Head of caudate nucleus (tissue), 42 donors: ENCODE measurements around the gene GLT8D2.
A peak's percentile ranks its signal among the peaks of the same experiment; 100 is the strongest.
"Not testable (repeated sequence)": the region's sequence is repeated elsewhere in the genome, so short reads cannot be mapped to it uniquely, and the experiment has no call there.

ENCODE experiments used
- DNase-seq, 42 donors: peaks; one replicate each; pipeline versions ENCODE4 v3.0.0 to v3.0.0-alpha.2; 2020 to 2021; ENCODE audit warnings: mixed read lengths in 7 of 42
- intact Hi-C: fragments of 100-400 bp; cut with DNase I; formaldehyde crosslinking; loops from one replicate; pipeline ENCODE4 v1.15.0; 2022

The GLT8D2 gene

DNA sequence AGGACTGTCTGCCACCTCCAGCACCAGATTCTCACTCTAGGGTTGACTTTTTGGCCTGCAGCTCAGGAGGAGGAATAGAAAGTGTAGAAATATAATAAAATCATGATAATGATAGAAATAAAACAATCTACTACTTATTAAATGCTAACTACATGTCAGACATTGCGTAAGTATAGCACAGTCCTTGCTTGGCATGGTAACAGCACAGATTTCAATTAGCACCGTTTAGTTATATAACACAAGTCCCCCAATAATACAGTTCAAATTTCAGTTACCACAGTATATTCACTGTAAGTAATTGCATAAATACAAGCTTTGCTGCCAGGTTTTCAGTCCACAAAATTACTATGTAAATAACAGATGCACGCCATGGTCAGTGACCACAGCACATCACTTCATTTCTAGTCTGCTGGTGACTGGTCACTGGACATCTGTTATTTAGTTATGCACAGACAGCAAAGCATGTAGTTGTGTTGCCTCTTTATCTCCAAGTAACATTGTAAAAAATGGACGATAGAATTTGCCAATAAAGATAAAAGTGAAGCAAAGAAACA is 6.5 kb upstream of the GLT8D2 start:
- intact Hi-C loops = no loop called here
- no peak for DNase-seq

DNA sequence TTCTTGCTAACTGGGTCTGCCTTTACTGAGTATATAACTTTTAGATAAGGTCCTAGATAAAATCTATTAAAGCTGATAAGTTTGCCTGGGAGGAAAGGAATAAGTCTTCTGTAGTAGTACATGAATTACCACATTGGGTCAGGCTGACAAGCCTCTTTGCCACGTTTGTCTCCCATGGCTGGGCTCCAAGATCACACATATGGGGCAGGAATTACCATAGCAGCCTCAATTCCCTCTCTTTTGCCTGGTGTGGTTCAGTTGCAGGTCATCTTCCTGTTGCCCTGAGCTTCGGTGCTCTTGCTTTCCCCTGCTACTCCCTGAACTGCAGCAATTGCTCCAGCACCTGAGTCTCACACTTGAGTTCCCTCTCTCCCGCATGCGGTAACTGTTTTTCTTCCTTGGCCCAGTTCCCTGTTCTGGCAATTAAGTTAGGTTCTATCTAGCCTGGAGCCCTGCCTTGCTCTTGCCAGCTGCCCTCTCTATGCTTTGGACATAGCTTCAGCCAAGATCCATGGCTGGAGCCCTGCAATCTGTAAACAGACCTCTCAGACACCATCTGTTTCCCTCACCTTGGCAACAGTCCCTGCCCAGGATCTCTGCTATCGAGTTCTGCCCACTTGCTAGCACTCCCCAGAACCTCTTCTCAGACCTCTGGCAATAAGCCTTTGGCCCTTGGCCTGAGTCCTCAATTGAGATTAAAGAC is 5.8 kb upstream of the GLT8D2 start:
- peak in 1 of 42 donors; percentile 33 for DNase-seq
- intact Hi-C loops = no loop called here

DNA sequence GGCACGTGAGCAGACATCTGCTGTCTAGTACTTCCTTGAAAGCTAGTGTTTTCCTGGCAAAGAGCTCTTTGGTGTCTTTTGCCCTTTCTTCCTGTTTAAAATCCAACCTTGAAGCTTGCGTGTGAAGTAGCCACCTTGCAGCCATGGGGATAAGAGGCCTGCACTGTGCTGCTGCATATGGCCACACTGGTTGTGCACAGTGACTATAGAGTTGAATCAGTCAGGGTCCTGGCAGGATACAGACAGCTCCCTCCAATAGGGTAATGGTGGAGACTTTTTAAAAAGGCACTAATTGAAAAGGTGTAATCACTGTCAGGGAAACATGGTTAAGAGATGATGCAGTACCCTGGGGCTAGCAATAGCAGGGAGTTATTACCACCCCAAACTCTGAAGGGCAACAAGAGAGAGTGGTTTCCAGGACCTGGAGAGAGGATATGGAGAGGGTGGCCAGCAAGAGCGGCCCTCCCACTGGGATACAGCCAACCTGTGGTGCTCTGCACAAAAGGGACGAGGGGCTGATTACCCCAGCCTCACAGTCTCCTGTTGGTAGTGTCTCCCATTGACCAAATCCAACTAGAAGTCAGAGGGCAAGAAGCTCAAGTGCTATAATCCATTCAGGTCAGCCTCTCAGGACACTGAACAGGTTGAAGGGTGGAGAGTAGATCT is 4.8 kb upstream of the GLT8D2 start:
- intact Hi-C loops = no loop called here
- DNase-seq = no peak

DNA sequence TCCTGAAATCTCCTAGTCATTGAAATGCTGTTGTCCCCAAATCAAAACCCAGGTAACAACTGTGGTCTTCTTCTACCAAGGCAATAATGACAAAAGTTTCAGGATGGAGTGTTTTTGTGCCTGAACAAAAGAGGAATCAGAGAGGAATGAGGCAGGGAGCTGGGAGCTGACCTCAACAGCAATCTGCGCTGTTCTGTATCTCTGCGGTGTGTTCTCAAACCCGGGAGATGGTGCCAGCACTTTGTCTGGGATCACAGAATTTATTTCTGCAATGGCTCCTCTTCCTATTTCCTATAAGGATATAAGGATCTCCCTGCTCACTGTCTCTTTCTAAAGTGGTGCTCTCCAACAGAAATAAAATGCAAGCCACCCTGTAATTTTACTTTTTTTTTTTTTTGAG is 449 bp upstream of the GLT8D2 start:
- intact Hi-C loops = no loop called here
- DNase-seq = no peak

- DNase-seq = no peak
- intact Hi-C loops = no loop called here
Measured at GRCh38 chr12:104049278-104049902, 597 bp downstream of the GLT8D2 start.

DNA sequence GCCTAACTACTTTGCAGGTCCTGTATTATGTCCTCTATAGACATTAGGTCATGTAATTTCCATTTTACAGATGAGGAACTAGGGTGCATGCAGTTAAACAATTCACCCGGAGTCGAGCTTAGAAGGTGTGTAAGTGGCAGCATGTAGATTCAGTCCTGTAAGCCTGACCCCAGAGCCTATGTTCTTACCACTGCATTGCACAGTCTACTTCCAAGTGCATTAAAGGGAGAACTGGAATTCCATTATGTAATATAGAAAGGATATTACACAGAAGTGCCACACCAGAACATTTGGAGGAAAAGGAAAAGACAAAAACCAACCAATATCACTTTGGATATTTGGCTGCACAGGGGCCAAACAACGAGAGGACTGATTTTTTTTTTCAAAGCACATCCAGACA is 1.2 kb downstream of the GLT8D2 start:
- intact Hi-C loops = no loop called here
- DNase-seq = no peak

DNA sequence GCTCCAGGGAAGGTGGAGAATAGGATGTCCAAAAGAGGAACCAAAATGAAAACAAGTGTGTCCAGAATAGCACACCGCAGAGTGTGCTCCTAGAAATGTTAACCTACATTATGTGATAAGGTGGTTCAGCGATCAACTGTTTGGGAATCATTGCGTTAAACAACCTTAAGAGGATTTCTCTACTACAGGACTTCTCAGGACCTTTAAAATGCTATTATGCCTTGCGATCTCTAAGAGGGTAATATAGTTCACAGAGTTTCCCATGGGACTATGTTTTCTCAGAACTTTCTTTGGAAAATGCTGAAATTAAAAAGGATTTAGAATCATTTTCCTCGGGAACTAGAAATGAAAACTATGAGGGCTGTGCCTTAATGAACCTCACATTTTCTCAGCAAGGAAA is 1.8 kb downstream of the GLT8D2 start:
- intact Hi-C loops = no loop called here
- no peak for DNase-seq

DNA sequence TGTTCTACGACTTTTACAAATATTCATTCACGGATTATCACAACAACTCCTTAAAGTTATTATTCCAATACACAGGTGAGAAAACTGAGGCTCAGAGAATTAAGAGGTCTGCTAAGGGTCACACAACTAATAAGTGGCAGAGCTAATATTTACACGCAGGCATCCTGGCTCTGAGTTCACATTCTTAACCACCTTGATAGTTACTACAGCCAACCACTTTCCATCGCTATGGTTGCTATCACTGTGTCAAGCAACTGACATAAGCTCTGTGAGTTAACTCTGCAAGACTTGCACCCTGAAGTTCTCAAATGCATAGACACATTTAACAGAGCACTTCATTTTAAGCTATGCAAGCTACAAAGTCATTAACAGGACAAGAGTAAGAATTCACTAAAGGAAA is 3.7 kb downstream of the GLT8D2 start:
- intact Hi-C loops = no loop called here
- no peak for DNase-seq

DNA sequence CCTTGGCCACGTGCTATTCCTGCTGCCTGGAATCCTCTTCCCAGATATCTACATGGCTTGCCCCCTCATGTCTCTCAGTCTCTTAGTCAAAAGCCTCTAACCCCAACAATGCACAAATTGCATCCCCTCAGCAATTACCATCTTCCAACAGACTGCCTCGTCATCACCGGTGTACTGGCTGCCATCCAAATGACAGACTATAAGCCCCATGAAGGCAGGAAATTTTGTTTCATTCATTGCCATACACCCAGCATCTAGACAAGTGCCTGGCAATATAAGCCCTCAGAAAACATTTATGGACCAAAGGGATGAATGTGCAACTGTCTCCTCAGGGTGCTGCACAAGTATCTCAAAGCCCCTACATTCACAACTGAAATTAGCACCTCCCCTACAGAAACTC is 5.8 kb downstream of the GLT8D2 start:
- intact Hi-C loops = no loop called here
- DNase-seq = no peak

DNA sequence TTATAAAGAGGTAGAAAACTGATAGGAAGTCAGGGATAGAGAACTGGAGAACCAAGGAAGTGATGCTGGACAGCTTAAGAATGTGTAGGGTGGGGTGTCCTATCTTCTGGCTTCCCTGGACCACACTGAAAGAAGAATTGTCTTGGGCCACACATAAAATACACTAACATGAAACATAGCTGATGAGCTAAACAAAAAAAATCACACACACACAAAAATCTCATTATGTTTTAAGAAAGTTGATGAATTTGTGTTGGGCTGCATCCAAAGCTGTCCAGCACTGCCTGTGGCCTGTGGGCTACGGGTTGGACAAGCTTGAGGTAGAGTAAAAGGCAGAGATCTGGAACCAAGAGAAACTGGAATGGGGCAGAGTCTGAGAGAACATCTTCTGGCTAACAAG is 7.4 kb downstream of the GLT8D2 start:
- intact Hi-C loops = no loop called here
- DNase-seq = no peak

DNA sequence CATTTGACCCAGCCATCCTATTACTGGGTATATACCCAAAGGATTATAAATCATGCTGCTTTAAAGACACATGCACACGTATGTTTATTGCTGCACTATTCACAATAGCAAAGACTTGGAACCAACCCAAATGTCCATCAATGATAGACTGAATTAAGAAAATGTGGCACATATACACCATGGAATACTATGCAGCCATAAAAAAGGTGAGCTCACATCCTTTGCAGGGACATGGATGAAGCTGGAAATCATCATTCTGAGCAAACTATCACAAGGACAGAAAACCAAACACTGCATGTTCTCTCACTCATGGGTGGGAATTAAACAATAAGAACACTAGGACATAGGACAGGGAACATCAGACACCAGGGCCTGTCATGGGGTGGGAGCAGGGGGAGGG is 10.2 kb downstream of the GLT8D2 start:
- intact Hi-C loops = not testable (repeated sequence)

DNA sequence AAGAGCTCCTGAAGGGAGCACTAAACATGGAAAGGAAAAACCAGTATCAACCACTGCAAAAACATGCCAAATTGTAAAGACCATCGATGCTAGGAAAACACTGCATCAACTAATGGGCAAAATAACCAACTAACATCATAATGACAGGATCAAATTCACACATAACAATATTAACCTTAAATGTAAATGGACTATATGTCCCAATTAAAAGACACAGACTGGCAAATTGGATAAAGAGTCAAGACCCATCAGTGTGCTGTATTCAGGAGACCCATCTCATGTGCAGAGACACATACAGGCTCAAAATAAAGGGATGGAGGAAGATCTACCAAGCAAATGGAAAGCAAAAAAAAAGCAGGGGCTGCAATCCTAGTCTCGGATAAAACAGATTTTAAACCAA is 13.8 kb downstream of the GLT8D2 start:
- DNase-seq, intact Hi-C loops: not testable (repeated sequence)

More for the DNA sequence above, 10.2 kb downstream of the GLT8D2 start:
- not testable (repeated sequence) for DNase-seq

- DNase-seq, intact Hi-C loops: not testable (repeated sequence)
Measured at GRCh38 chr12:104030596-104030995, 19.4 kb downstream of the GLT8D2 start.

DNA sequence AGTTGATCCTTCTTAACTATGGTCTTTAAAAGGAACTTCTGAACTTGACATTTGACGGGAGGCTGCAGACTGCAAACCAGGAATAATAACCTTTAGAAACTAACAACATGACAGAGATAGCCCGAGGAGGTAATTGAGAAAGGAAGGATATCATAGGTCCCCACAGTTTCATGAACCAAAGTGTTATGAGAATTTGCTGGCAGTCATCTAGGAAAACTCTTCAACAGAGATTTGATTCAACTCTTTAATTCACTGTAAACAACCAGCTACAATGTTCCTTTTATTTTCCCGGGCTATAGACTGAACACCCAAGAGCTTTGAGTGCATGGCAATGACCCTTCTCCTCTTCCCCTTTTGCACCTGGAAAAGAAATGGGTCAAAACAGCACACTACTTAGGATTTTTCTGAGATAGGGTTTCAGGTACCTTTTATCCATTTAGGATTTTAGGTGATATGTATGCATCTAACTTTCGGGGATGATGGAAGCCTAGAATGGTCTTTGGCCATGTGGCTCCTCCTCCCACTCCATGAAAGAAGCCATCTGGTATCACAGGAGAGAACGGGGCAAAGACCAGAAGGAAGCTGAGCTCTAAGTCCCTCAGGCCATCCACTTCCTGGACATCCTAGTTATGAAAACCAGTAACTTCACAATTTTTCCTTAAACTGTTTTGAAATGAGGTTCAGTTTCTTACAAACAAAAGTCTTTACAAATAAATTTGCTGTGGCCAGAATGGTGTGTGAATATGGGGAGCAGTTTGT is 23.0 kb downstream of the GLT8D2 start:
- DNase-seq = no peak
- intact Hi-C loops = no loop called here

GRCh38 chr12:104025771-104026170 is 24.2 kb downstream of the GLT8D2 start:
- intact Hi-C loops = no loop called here
- no peak for DNase-seq

- intact Hi-C loops = no loop called here
- no peak for DNase-seq
Measured at GRCh38 chr12:104024348-104024747, 25.6 kb downstream of the GLT8D2 start.

GRCh38 chr12:104023710-104024109 is 26.3 kb downstream of the GLT8D2 start:
- intact Hi-C loops = no loop called here
- no peak for DNase-seq

DNA sequence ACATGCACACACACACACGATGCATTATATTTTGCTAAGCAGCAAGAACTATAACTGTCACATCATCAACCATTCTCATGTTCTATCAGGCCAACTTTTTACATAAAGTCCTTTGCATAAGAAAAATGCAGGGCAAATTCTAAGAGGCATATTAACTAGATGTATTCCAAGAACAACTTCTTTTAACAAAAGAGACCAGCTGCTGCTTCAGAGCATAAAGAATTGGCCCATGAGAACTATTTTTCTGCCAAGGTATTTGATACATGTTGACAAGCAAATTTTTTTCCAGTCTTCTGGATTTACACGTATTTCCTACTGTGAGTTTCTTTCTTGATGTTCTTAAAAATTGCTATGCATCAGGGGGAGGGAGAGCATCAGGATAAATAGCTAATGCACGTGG is 27.2 kb downstream of the GLT8D2 start:
- DNase-seq = no peak
- intact Hi-C loops = no loop called here

- intact Hi-C loops, DNase-seq: not testable (repeated sequence)
Measured at GRCh38 chr12:104021862-104022261, 28.1 kb downstream of the GLT8D2 start.

DNA sequence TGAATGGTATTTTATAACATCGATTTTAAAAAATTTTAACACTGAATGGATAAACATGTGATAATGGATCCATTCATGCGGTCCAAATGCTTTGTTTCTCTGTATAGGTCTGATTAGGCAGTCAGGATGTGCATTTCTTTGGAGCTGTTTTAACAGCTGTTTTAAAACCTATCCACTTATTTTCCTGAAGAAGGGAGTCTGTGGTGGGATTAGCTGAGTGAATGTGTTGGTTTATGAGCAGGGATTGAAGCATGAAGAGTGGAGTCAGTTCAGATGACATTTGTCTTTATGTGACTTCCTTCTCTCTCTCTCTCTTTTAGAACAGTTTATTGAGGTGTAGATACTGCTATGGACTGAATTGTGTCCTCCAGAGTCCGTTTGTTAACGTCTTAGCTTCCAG is 37.7 kb downstream of the GLT8D2 start:
- no peak for DNase-seq
- intact Hi-C loops = no loop called here
